SK-N-SH (cell line): ENCODE data around the gene RNF215. TPM values are rescaled to one million over a fixed set of nuclear protein-coding genes. Genes with fewer than 3 reads are reported as not detected.
"Not testable (repeated sequence)": the region's sequence is repeated elsewhere in the genome, so short reads cannot be mapped to it uniquely, and the experiment has no call there.

Experiments used
- CTCF ChIA-PET: fragments of 300-600, 350-600 bp; formaldehyde crosslinking; extraction: SDS; loops from one replicate; lab custom pipeline; 2021; lab: Yijun Ruan, JAX
- POLR2A ChIA-PET: fragments of 350-600 bp; sonication (Branson Sonifier 250); formaldehyde crosslinking; extraction: SDS; loops from one replicate; lab custom pipeline; 2020; ENCODE audit warnings: antibody characterized with exemption, inconsistent platforms; lab: Yijun Ruan, JAX
- DNase-seq: peaks from one replicate; pipeline ENCODE4 v3.0.0; 2012
- H2AFZ ChIP-seq: fragments of 200-600 bp; sonication (generic); 2 replicates; pipeline ENCODE4 v1.8.1; 2016; ENCODE audit warnings: antibody characterized with exemption, mild to moderate bottlenecking, low read depth
- H3F3A ChIP-seq: fragments of 200-600 bp; sonication (generic); replicated peaks from 2 replicates; pipeline ENCODE3; 2016; ENCODE audit warnings: antibody characterized with exemption, mild to moderate bottlenecking; ENCODE audit not compliant: insufficient read depth
- H3K27ac ChIP-seq, 2 experiments: fragments of 200-500 bp in 1 of 2; fragments of 200-600 bp in 1 of 2; sonication (Bioruptor generic) in 1 of 2; sonication (generic), shearing (Covaris generic) in 1 of 2; 2 replicates each; pipeline versions ENCODE4 v1.5.1 to v1.6.1; 2014 to 2016; ENCODE audit warnings: low read depth in 2 of 2, inconsistent platforms in 1 of 2, low read length in 1 of 2, mild to moderate bottlenecking in 1 of 2, mixed read lengths in 1 of 2
- H3K27me3 ChIP-seq: fragments of 200-600 bp; sonication (generic), shearing (Covaris generic); 2 replicates; pipeline ENCODE4 v1.6.1; 2016; ENCODE audit warnings: mixed run types; ENCODE audit not compliant: insufficient read depth
- H3K36me3 ChIP-seq, 2 experiments: fragments of 200-500 bp in 1 of 2; fragments of 200-600 bp in 1 of 2; sonication (Bioruptor generic) in 1 of 2; sonication (generic) in 1 of 2; replicated peaks in 1 of 2; 2 replicates each; pipeline versions ENCODE3 to v1.5.1; 2014 to 2016; ENCODE audit warnings: low read length in 1 of 2, mild to moderate bottlenecking in 1 of 2; ENCODE audit not compliant: insufficient read depth in 2 of 2, control insufficient read depth in 1 of 2
- H3K4me1 ChIP-seq, 2 experiments: fragments of 200-500 bp in 1 of 2; fragments of 200-600 bp in 1 of 2; sonication (Bioruptor generic) in 1 of 2; sonication (generic), shearing (Covaris generic) in 1 of 2; 2 replicates each; pipeline versions ENCODE4 v1.5.1 to v1.6.1; 2014 to 2016; ENCODE audit warnings: low read depth in 1 of 2, low read length in 1 of 2, mixed run types in 1 of 2; ENCODE audit not compliant: insufficient read depth in 2 of 2, control insufficient read depth in 1 of 2
- H3K4me2 ChIP-seq: fragments of 200-600 bp; sonication (generic), shearing (Covaris generic); 2 replicates; pipeline ENCODE4 v1.6.1; 2017; ENCODE audit warnings: mixed run types
- H3K4me3 ChIP-seq, 2 experiments: fragments of 200-500 bp in 1 of 2; fragments of 200-600 bp in 1 of 2; sonication (Bioruptor generic) in 1 of 2; sonication (generic), shearing (Covaris generic) in 1 of 2; 2 replicates each; pipeline versions ENCODE4 v1.5.1 to v1.8.1; 2014 to 2016; ENCODE audit warnings: low read depth in 2 of 2, inconsistent platforms in 1 of 2, low read length in 1 of 2, mild to moderate bottlenecking in 1 of 2, mixed read lengths in 1 of 2, moderate library complexity in 1 of 2
- H3K79me2 ChIP-seq: fragments of 200-600 bp; sonication (generic); 2 replicates; pipeline ENCODE4 v1.8.1; 2017; ENCODE audit warnings: mild to moderate bottlenecking; ENCODE audit not compliant: insufficient read depth
- H3K9ac ChIP-seq: fragments of 200-600 bp; sonication (generic); 2 replicates; pipeline ENCODE4 v1.6.1; 2017; ENCODE audit warnings: mixed run types
- H3K9me2 ChIP-seq: fragments of 200-600 bp; sonication (generic); 2 replicates; pipeline ENCODE4 v1.6.1; 2017; ENCODE audit warnings: mixed run types
- H3K9me3 ChIP-seq: fragments of 200-600 bp; sonication (generic); 2 replicates; pipeline ENCODE4 v1.6.1; 2017; ENCODE audit warnings: mixed run types, mild to moderate bottlenecking, moderate library complexity
- H4K20me1 ChIP-seq: fragments of 200-600 bp; sonication (generic); 2 replicates; pipeline ENCODE4 v1.6.1; 2017; ENCODE audit warnings: mild to moderate bottlenecking, mixed run types; ENCODE audit not compliant: insufficient read depth
- CHD2 ChIP-seq: fragments of 150-350 bp; IDR thresholded peaks from 2 replicates; pipeline ENCODE4 v1.6.1; 2018; ENCODE audit warnings: low read length; ENCODE audit not compliant: partially characterized antibody
- CTCF ChIP-seq: fragments of 200-600 bp; sonication (generic); IDR thresholded peaks from 2 replicates; pipeline ENCODE4 v1.6.1; 2017; ENCODE audit warnings: antibody characterized with exemption, mild to moderate bottlenecking, moderate library complexity
- ELF1 ChIP-seq: IDR thresholded peaks from 2 replicates; pipeline ENCODE4 v1.4.0; 2012
- FOSL2 ChIP-seq: IDR thresholded peaks from 2 replicates; pipeline ENCODE4 v1.4.0; 2012; ENCODE audit warnings: low read depth, mild to moderate bottlenecking, moderate library complexity, borderline replicate concordance
- FOXM1 ChIP-seq: IDR thresholded peaks from 2 replicates; pipeline ENCODE4 v1.4.0; 2012; ENCODE audit warnings: low read depth, mild to moderate bottlenecking
- IRF3 ChIP-seq: fragments of 150-350 bp; IDR thresholded peaks from 2 replicates; pipeline ENCODE4 v1.6.1; 2016; ENCODE audit warnings: mild to moderate bottlenecking, low read depth, low read length
- MEF2A ChIP-seq: IDR thresholded peaks from 2 replicates; pipeline ENCODE4 v1.4.0; 2012; ENCODE audit warnings: low read depth, borderline replicate concordance
- NRF1 ChIP-seq: IDR thresholded peaks from 2 replicates; pipeline ENCODE4 v1.6.1; 2012; ENCODE audit warnings: low read depth, mild to moderate bottlenecking, low read length
- PBX3 ChIP-seq: IDR thresholded peaks from 2 replicates; pipeline ENCODE4; 2012
- TEAD4 ChIP-seq: IDR thresholded peaks from 2 replicates; pipeline ENCODE4 v1.4.0; 2012; ENCODE audit warnings: mild to moderate bottlenecking, borderline replicate concordance; ENCODE audit not compliant: insufficient read depth
- USF2 ChIP-seq: fragments of 150-350 bp; IDR thresholded peaks from 2 replicates; pipeline ENCODE4 v1.6.1; 2017; ENCODE audit warnings: antibody characterized with exemption, low read length, low read depth, borderline replicate concordance
- WGBS: methylation state at CpG from one replicate; pipeline ENCODE4 v1.1.6; 2017; ENCODE audit warnings: low lambda C conversion rate; 5-methylcytosine and 5-hydroxymethylcytosine counted together
- polyA plus RNA-seq, 3 experiments: library from polyadenylated mRNA; depleted of rRNA; stranded (reverse); fragments of >200 nt; gene quantifications; 2 replicates each; pipeline ENCODE4 v1.2.3, GENCODE V29; 2012
- TF ChIP-seq, protein P1 (sequence below): IDR thresholded peaks from 2 replicates; pipeline ENCODE4 v1.4.0; 2012; ENCODE audit warnings: low read depth, borderline replicate concordance

The RNF215 gene
- polyA plus RNA-seq, 1 of the 3 experiments (the other 2 are of a cell fraction) = 28.6 TPM

- peaks cover 3 to 25% of the 10 kb centered on the region in 2 experiments for H3K36me3 ChIP-seq
- WGBS = 85% methylated on average over 2 of the region's 6 CpGs
- CTCF ChIA-PET = interaction anchor here (1.5 kb wide), 1 partner anchor 14 kb away, joined by 4 read pairs; no protein-coding TSS in a partner anchor
- no peaks in the 10 kb centered on the region for H3K9me2 ChIP-seq
- H3K9me3 ChIP-seq = no peaks in the 10 kb centered on the region
- no peak overlapping the region for H2AFZ ChIP-seq
- H3K4me1 ChIP-seq = no peaks in the 10 kb centered on the region; a peak in 1 of 4 replicates
- no peaks in the 10 kb centered on the region for H4K20me1 ChIP-seq
- H3F3A ChIP-seq = peaks cover 8% of the 10 kb centered on the region
- no peak overlapping the region for H3K4me3 ChIP-seq
- H3K4me2 ChIP-seq = no peak overlapping the region
- no peak for TF ChIP-seq MEF2A
- TF ChIP-seq TEAD4 = no peak
- TF ChIP-seq, protein P1, sequence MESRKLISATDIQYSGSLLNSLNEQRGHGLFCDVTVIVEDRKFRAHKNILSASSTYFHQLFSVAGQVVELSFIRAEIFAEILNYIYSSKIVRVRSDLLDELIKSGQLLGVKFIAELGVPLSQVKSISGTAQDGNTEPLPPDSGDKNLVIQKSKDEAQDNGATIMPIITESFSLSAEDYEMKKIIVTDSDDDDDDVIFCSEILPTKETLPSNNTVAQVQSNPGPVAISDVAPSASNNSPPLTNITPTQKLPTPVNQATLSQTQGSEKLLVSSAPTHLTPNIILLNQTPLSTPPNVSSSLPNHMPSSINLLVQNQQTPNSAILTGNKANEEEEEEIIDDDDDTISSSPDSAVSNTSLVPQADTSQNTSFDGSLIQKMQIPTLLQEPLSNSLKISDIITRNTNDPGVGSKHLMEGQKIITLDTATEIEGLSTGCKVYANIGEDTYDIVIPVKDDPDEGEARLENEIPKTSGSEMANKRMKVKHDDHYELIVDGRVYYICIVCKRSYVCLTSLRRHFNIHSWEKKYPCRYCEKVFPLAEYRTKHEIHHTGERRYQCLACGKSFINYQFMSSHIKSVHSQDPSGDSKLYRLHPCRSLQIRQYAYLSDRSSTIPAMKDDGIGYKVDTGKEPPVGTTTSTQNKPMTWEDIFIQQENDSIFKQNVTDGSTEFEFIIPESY = no peak
- DNase-seq = no peak
- no peak overlapping the region for H3K27ac ChIP-seq
- POLR2A ChIA-PET = no interaction called here
- H3K79me2 ChIP-seq = peaks cover 11% of the 10 kb centered on the region; the same call in 1 of the 2 replicates
- no peaks in the 10 kb centered on the region for H3K27me3 ChIP-seq
- no peak overlapping the region for H3K9ac ChIP-seq
These were observed 17.1 kb upstream of the RNF215 start for GRCh38 chr22:30404307-30404706.

DNA sequence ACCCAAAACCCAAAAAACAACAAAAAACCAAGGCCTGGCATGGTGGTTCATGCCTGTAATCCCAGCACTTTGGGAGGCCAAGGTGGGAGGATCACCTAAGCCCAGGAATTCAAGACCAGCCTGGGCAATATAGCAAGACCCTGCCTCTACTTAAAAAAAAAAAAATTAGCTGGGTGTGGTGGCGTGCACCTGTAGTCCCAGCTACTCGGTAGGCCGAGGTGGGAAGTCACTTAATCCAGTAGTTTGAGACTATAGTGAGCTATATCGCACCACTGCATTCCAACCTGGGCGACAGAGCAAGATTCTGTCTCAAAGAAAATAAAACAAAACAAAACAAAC lies 15.5 kb upstream of the RNF215 start:
- H3K27me3 ChIP-seq, H3K9ac ChIP-seq, H3K4me1 ChIP-seq, H3K4me3 ChIP-seq, H3F3A ChIP-seq, H3K4me2 ChIP-seq, DNase-seq, H4K20me1 ChIP-seq, H2AFZ ChIP-seq, H3K9me3 ChIP-seq, H3K27ac ChIP-seq, H3K9me2 ChIP-seq: not testable (repeated sequence)
- ChIA-PET CTCF (interaction anchor here (1.4 kb wide), 2 partner anchors 22 to 82 kb away, joined by 4 to 5 read pairs; partner anchors contain the start of gene MTFP1), POLR2A (interaction anchor here (1.5 kb wide), 1 partner anchor 21 kb away, joined by 4 read pairs; no protein-coding TSS in a partner anchor)
- Histone ChIP-seq H3K36me3 (peaks cover 3 to 17% of the 10 kb centered on the region in 2 experiments), H3K79me2 (peaks cover 26% of the 10 kb centered on the region)
- WGBS = 96% methylated on average over 5 of the region's 5 CpGs

DNA sequence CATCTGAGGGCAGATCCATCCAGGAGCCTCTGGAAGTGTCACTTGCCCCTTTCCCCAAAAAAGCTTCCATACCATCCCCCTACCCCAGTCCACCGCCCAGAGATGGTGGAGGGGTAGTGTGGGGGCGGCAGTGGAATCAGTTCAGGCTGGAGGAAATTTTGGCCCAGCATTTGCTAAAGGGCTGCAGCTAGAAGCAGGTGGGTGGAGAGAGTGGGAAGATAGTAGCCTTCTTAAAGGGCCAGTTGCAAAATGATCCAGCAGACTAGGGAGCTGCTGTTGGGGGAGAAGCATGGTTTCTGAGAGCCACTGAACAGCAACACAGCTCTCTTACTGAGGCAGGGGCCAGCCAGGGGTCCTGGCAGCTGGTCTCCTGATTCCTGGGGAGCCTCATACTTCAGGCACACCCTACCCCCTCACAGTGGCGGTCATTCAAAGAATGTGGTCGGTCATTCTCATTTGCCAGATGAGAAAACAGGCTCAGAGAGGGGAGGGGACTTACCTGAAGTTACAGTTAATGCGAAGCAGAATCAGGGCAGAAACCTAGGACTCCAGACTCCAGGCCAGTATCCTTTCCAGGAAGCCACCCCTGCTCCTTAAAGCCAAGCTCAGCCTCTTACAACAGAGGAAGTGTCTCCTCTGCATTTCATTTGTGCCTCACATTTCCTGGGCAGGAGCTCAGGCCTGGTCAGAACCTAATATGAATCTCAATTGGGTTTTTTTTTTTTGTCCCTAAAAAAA lies 15.0 kb upstream of the RNF215 start:
- ChIA-PET CTCF (interaction anchor here (0.7 to 1.5 kb wide), 4 partner anchors 11 to 83 kb away, joined by 3 to 7 read pairs (median 4); partner anchors contain the start of gene MTFP1), POLR2A (interaction anchor here (0.6 to 1.5 kb wide), 3 partner anchors 9 to 21 kb away, joined by 3 to 4 read pairs (median 4); no protein-coding TSS in a partner anchor)
- Histone ChIP-seq H3K9ac (no peak overlapping the region), H4K20me1 (0 out of 2 replicates have a peak, but pooled peaks cover 6% of the 10 kb centered on the region), H3K4me3 (no peak overlapping the region), H3K9me3 (no peaks in the 10 kb centered on the region), H3K27ac (no peak overlapping the region), H3K36me3 (peaks cover 1 to 12% of the 10 kb centered on the region in 2 experiments), H3K4me1 (peaks cover 0 to 10% of the 10 kb centered on the region in 2 experiments; a peak in 1 of 4 replicates), H3K4me2 (no peak overlapping the region), H3F3A (no peaks in the 10 kb centered on the region), H3K79me2 (peaks cover 31% of the 10 kb centered on the region), H3K9me2 (no peaks in the 10 kb centered on the region), H3K27me3 (no peaks in the 10 kb centered on the region), H2AFZ (no peak overlapping the region)
- WGBS = 90% methylated on average over 4 of the region's 5 CpGs
- DNase-seq = no peak
- TF ChIP-seq PBX3 (no peak), ELF1 (no peak), MEF2A (no peak), FOXM1 (no peak), FOSL2 (no peak), IRF3 (no peak), USF2 (no peak), CTCF (no peak), CHD2 (no peak), NRF1 (no peak)
